HuH-7 (cell line): Measurements from ENCODE around the gene HGF.
A peak's percentile ranks its signal among the peaks of the same experiment; 100 is the strongest.

Experiments
- DNase-seq: peaks from one replicate; pipeline ENCODE4 v3.0.0; 2011; ENCODE audit warnings: low spot score

The HGF gene

GRCh38 chr7:81719865-81720264 is 50.0 kb downstream of the HGF start:
- DNase-seq: no peak

GRCh38 chr7:81715984-81716588 is 53.8 kb downstream of the HGF start:
- peak; percentile 1 for DNase-seq

- no peak for DNase-seq
Observed at GRCh38 chr7:81714306-81714705, 55.5 kb downstream of the HGF start.

GRCh38 chr7:81710751-81711150 is 59.1 kb downstream of the HGF start:
- DNase-seq: no peak

GRCh38 chr7:81709836-81710235 is 60.0 kb downstream of the HGF start:
- no peak for DNase-seq

GRCh38 chr7:81707966-81708365 is 61.9 kb downstream of the HGF start:
- DNase-seq: no peak

GRCh38 chr7:81707196-81707595 is 62.7 kb downstream of the HGF start:
- DNase-seq: no peak

- DNase-seq: no peak
Observed at GRCh38 chr7:81705206-81705605, 64.6 kb downstream of the HGF start.

GRCh38 chr7:81704595-81704994 is 65.3 kb downstream of the HGF start:
- no peak for DNase-seq

GRCh38 chr7:81698965-81699364 is 70.9 kb downstream of the HGF start:
- DNase-seq: no peak

GRCh38 chr7:81694711-81695110 is 75.1 kb downstream of the HGF start:
- DNase-seq: no peak

GRCh38 chr7:81693894-81694293 is 76.0 kb downstream of the HGF start:
- DNase-seq: no peak

GRCh38 chr7:81693080-81693479 is 76.8 kb downstream of the HGF start:
- DNase-seq: no peak

GRCh38 chr7:81692146-81692905 is 77.5 kb downstream of the HGF start:
- DNase-seq: no peak

- DNase-seq: no peak
Observed at GRCh38 chr7:81691199-81691821, 78.5 kb downstream of the HGF start.

- DNase-seq: no peak
Observed at GRCh38 chr7:81690688-81691087, 79.2 kb downstream of the HGF start.

- DNase-seq: no peak
Observed at GRCh38 chr7:81690251-81690650, 79.6 kb downstream of the HGF start.

GRCh38 chr7:81688622-81689411 is 81.0 kb downstream of the HGF start:
- no peak for DNase-seq

GRCh38 chr7:81687062-81687461 is 82.8 kb downstream of the HGF start:
- DNase-seq: no peak

- no peak for DNase-seq
Observed at GRCh38 chr7:81685270-81685868, 84.5 kb downstream of the HGF start.

GRCh38 chr7:81684514-81685269 is 85.2 kb downstream of the HGF start:
- peak; percentile 17 for DNase-seq
